ENCODE measurements around the gene TACR2.

GRCh38 chr10:69383558-69383957, 33.2 kb downstream of the TACR2 start:
- TF ChIP-seq CTCF (IDR thresholded peaks at IDR 0.05), result no peak
- no peak for TF ChIP-seq POLR2A (IDR thresholded peaks at IDR 0.05)

All from Peyer's patch (tissue), 4 donors.